Calu3 (cell line): ENCODE measurements around the gene SEMG2. TPM values are rescaled to one million over a fixed set of nuclear protein-coding genes. Genes with fewer than 3 reads are reported as not detected.
A peak's percentile ranks its signal among the peaks of the same experiment; 100 is the strongest.

Experiments used
- Bru-seq: library from RNA; stranded (reverse); fragments of 400-500 nt; gene quantifications from one replicate; lab custom pipeline; 2021; lab: Mats Ljungman, UMichigan
- BruChase-seq, 2 experiments: library from RNA; stranded (reverse); fragments of 400-500 nt; gene quantifications; one replicate each; lab custom pipeline; 2021; lab: Mats Ljungman, UMichigan
- BruUV-seq: library from RNA; stranded (reverse); fragments of 400-500 nt; replicated peaks from 2 replicates; lab custom pipeline; 2021; lab: Mats Ljungman, UMichigan
- CTCF ChIA-PET: fragments of 300-600 bp; sonication (Branson Sonifier 250); formaldehyde crosslinking; loops from one replicate; lab custom pipeline; 2022; ENCODE audit warnings: antibody characterized with exemption; lab: Charles Lee
- DNase-seq: peaks from one replicate; pipeline ENCODE4 v3.0.0; 2022
- H3K27ac Mint-ChIP-seq: one replicate; pipeline ENCODE4 v1.8.0; 2022; ENCODE audit warnings: mixed read lengths; ENCODE audit not compliant: unreplicated experiment
- H3K27me3 Mint-ChIP-seq: one replicate; pipeline ENCODE4 v1.8.0; 2022; ENCODE audit warnings: mixed read lengths; ENCODE audit not compliant: unreplicated experiment
- H3K36me3 Mint-ChIP-seq: one replicate; pipeline ENCODE4 v1.8.0; 2022; ENCODE audit warnings: mild to moderate bottlenecking, moderate library complexity, mixed read lengths; ENCODE audit not compliant: insufficient read depth, unreplicated experiment
- H3K4me1 Mint-ChIP-seq: one replicate; pipeline ENCODE4 v1.8.0; 2022; ENCODE audit warnings: mild to moderate bottlenecking, low read depth, mixed read lengths; ENCODE audit not compliant: unreplicated experiment
- H3K4me3 Mint-ChIP-seq: one replicate; pipeline ENCODE4 v1.8.0; 2022; ENCODE audit warnings: mild to moderate bottlenecking, low read depth, moderate library complexity, mixed read lengths; ENCODE audit not compliant: unreplicated experiment
- H3K9me3 Mint-ChIP-seq: one replicate; pipeline ENCODE4 v1.8.0; 2022; ENCODE audit warnings: low read depth, mixed read lengths; ENCODE audit not compliant: unreplicated experiment
- CTCF ChIP-seq: fragments of 200-600 bp; IDR thresholded peaks from one replicate; pipeline ENCODE4 v1.8.0; 2022; ENCODE audit warnings: antibody characterized with exemption; ENCODE audit not compliant: unreplicated experiment
- intact Hi-C: fragments of 100-400 bp; cut with micrococcal nuclease; formaldehyde crosslinking; loops from one replicate; pipeline ENCODE4 v1.10.0; 2022; ENCODE audit not compliant: unreplicated experiment
- long read RNA-seq: library from polyadenylated mRNA; stranded (forward); transcript quantifications from one replicate; pipeline ENCODE4 v2.0.0, GENCODE V29; 2022
- total RNA-seq: library from RNA; stranded (reverse); gene quantifications from 2 replicates; pipeline ENCODE4 v1.2.3, GENCODE V29; 2022

SEMG2 gene
- total RNA-seq (not detected in 2 replicates), Bru-seq, nascent RNA (not detected), BruChase-seq, experiment 1, labeled RNA remaining after a 6-hour chase (not detected), BruChase-seq, experiment 2, labeled RNA remaining after a 2-hour chase (not detected)
- long read RNA-seq, result 0 reads

- H3K27ac Mint-ChIP-seq, result no peak within 1 kb of the TSS
- H3K36me3 Mint-ChIP-seq, result no peaks in the 10 kb centered on the region
- no peak for TF ChIP-seq CTCF
- no TSS peak for BruUV-seq
- peaks cover 5% of the 10 kb centered on the region for H3K9me3 Mint-ChIP-seq
- intact Hi-C loops, result no loop called here
- peaks cover 59% of the 10 kb centered on the region for H3K27me3 Mint-ChIP-seq
- no peak within 1 kb of the TSS for H3K4me3 Mint-ChIP-seq
- peaks cover 7% of the 10 kb centered on the region for H3K4me1 Mint-ChIP-seq
- CTCF ChIA-PET, result no interaction called here
- DNase-seq, result no peak
These were observed at the start of gene SEMG2 for GRCh38 chr20:45221076-45221475. Gene SEMG2, plus strand, starts transcription at chr20:45221373. Its CDS starts 17 bp downstream, at chr20:45221390.

GRCh38 chr20:45173522-45173921 lies 47.7 kb upstream of the SEMG2 start:
- CTCF ChIA-PET, result no interaction called here

GRCh38 chr20:45174434-45175364 lies 46.5 kb upstream of the SEMG2 start, which contains the start of gene PI3:
Gene PI3, plus strand, starts transcription at chr20:45174902. Its CDS starts 21 bp downstream, at chr20:45174923.
- Mint-ChIP-seq H3K27ac (peak within 1 kb of the TSS; percentile 36), H3K4me1 (peaks cover 56% of the 10 kb centered on the region), H3K4me3 (peak within 1 kb of the TSS; percentile 2), H3K27me3 (peaks cover under 1% of the 10 kb centered on the region), H3K9me3 (no peaks in the 10 kb centered on the region), H3K36me3 (peaks cover 5% of the 10 kb centered on the region)
- TSS peak; percentile 94 for BruUV-seq
- DNase-seq, result peak; percentile 94
- CTCF ChIA-PET, result interaction anchor here (0.7 to 1.1 kb wide), 7 partner anchors 11 to 119 kb away, joined by 3 to 7 read pairs (median 4); partner anchors contain the start of gene SLPI
- intact Hi-C loops, result no loop called here
- no peak for TF ChIP-seq CTCF

More at GRCh38 chr20:45173522-45173921, 47.7 kb upstream of the SEMG2 start:
- Mint-ChIP-seq H3K27ac (peak overlapping the region; percentile 36), H3K4me3 (no peak overlapping the region), H3K4me1 (peaks cover 52% of the 10 kb centered on the region), H3K36me3 (peaks cover 5% of the 10 kb centered on the region), H3K27me3 (no peaks in the 10 kb centered on the region), H3K9me3 (no peaks in the 10 kb centered on the region)
- DNase-seq, result no peak
- TF ChIP-seq CTCF, result no peak
- no TSS peak for BruUV-seq
- intact Hi-C loops, result no loop called here

GRCh38 chr20:45176526-45177267 lies 44.5 kb upstream of the SEMG2 start:
- H3K4me3 Mint-ChIP-seq, result peak overlapping the region; percentile 15
- H3K36me3 Mint-ChIP-seq, result peaks cover 5% of the 10 kb centered on the region
- CTCF ChIA-PET, result interaction anchor here (0.7 to 1.1 kb wide), 4 partner anchors 12 to 81 kb away, joined by 3 read pairs; no protein-coding TSS in a partner anchor
- H3K27ac Mint-ChIP-seq, result peak overlapping the region; percentile 71
- intact Hi-C loops, result no loop called here
- TF ChIP-seq CTCF, result no peak
- peak; percentile 76 for DNase-seq
- H3K4me1 Mint-ChIP-seq, result peaks cover 65% of the 10 kb centered on the region
- no TSS peak for BruUV-seq
- no peaks in the 10 kb centered on the region for H3K9me3 Mint-ChIP-seq
- H3K27me3 Mint-ChIP-seq, result peaks cover 8% of the 10 kb centered on the region
